ENCODE results near the gene SEPTIN1. TPM values are rescaled to one million over a fixed set of nuclear protein-coding genes. Genes with fewer than 3 reads are reported as not detected.

Gene SEPTIN1
- total and polyA plus RNA-seq, 2 of the 13 experiments (the other 11 are each of a cell fraction or from before 2014, with no cell fraction given) = 0.18 to 0.67 TPM

GRCh38 chr16:30335598-30336474, 46.5 kb downstream of the SEPTIN1 start (continued):
- TF ChIP-seq JARID2 (CRISPR knock-in tag; IDR thresholded peaks at IDR 0.05; ENCODE audit: insufficient replicate concordance) = no peak
- TF ChIP-seq ATF4 (CRISPR knock-in tag; IDR thresholded peaks at IDR 0.05) = 0 out of 4 replicates have a peak, but pooled peaks of 1 of the 2 experiments have one; percentile 18
- TF ChIP-seq TBL1XR1 (IDR thresholded peaks at IDR 0.05; ENCODE audit: borderline replicate concordance, low read length, partially characterized antibody) = no peak
- TF ChIP-seq FOXA3 (CRISPR knock-in tag; IDR thresholded peaks at IDR 0.05) = peak; percentile 55; the same call in 1 of the 2 replicates
- TF ChIP-seq ATF6 (CRISPR knock-in tag; conservative IDR thresholded peaks at IDR 0.05) = no peak
- peak; percentile 36 for TF ChIP-seq IKZF4 (CRISPR knock-in tag; IDR thresholded peaks at IDR 0.05; ENCODE audit: borderline replicate concordance, low read depth, not compliant biosample characterization)
- TF ChIP-seq MIXL1 (CRISPR knock-in tag; IDR thresholded peaks at IDR 0.05) = no peak; the same call in 1 of the 2 replicates
- peak; percentile 86 for TF ChIP-seq PATZ1 (CRISPR knock-in tag; IDR thresholded peaks at IDR 0.05)
- TF ChIP-seq ISX (CRISPR knock-in tag; conservative IDR thresholded peaks at IDR 0.05) = no peak
- peak; percentile 96 for TF ChIP-seq ZBTB7B (CRISPR knock-in tag; IDR thresholded peaks at IDR 0.05)
- peak; percentile 69; the same call in 1 of the 2 replicates for TF ChIP-seq SKIL (CRISPR knock-in tag; IDR thresholded peaks at IDR 0.05; ENCODE audit: borderline replicate concordance)
- TF ChIP-seq MZF1 (CRISPR knock-in tag; IDR thresholded peaks at IDR 0.05; ENCODE audit: borderline replicate concordance) = peak; percentile 67; the same call in 1 of the 2 replicates
- TF ChIP-seq ZBTB3 (CRISPR knock-in tag; IDR thresholded peaks at IDR 0.05; ENCODE audit: borderline replicate concordance, low read depth) = no peak
- no peak for TF ChIP-seq ZNF660 (CRISPR knock-in tag; IDR thresholded peaks at IDR 0.05; ENCODE audit: borderline replicate concordance, low read depth)
- peak; percentile 89; the same call in 1 of the 2 replicates for TF ChIP-seq RXRA (CRISPR knock-in tag; IDR thresholded peaks at IDR 0.05)
- peak; percentile 87 for TF ChIP-seq ZSCAN31 (CRISPR knock-in tag; IDR thresholded peaks at IDR 0.05; ENCODE audit: low read depth)
- TF ChIP-seq, protein P1, sequence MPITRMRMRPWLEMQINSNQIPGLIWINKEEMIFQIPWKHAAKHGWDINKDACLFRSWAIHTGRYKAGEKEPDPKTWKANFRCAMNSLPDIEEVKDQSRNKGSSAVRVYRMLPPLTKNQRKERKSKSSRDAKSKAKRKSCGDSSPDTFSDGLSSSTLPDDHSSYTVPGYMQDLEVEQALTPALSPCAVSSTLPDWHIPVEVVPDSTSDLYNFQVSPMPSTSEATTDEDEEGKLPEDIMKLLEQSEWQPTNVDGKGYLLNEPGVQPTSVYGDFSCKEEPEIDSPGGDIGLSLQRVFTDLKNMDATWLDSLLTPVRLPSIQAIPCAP (CRISPR knock-in tag; IDR thresholded peaks at IDR 0.05; ENCODE audit: low read depth) = no peak
- TF ChIP-seq ZFP82 (CRISPR knock-in tag; IDR thresholded peaks at IDR 0.05; ENCODE audit: borderline replicate concordance) = no peak
